Iris pigment epithelial cell (primary cell): Measurements from ENCODE around the gene GINS2.

Experiments used
- DNase-seq: peaks from one replicate; pipeline ENCODE4 v3.0.0-alpha.2; 2011; ENCODE audit warnings: low read depth

Gene GINS2

GRCh38 chr16:85689950-85690320 is 1.2 kb upstream of the GINS2 start:
- DNase-seq: no peak

- no peak for DNase-seq
These were observed 663 bp upstream of the GINS2 start for GRCh38 chr16:85689285-85689949.

- DNase-seq: no peak
These were observed 893 bp downstream of the GINS2 start for GRCh38 chr16:85687651-85688471.

GRCh38 chr16:85686912-85687591 is 1.7 kb downstream of the GINS2 start:
- DNase-seq: no peak

GRCh38 chr16:85685251-85685650 is 3.5 kb downstream of the GINS2 start:
- no peak for DNase-seq

- no peak for DNase-seq
These were observed 5.4 kb downstream of the GINS2 start for GRCh38 chr16:85683363-85683762.

- no peak for DNase-seq
These were observed 6.2 kb downstream of the GINS2 start for GRCh38 chr16:85682516-85682915.

- DNase-seq: no peak
These were observed 7.5 kb downstream of the GINS2 start for GRCh38 chr16:85681255-85681654.

GRCh38 chr16:85680352-85680944 is 8.3 kb downstream of the GINS2 start:
- DNase-seq: no peak

GRCh38 chr16:85679870-85680269 is 8.9 kb downstream of the GINS2 start:
- DNase-seq: no peak

- DNase-seq: no peak
These were observed 9.9 kb downstream of the GINS2 start for GRCh38 chr16:85678821-85679220.

GRCh38 chr16:85678016-85678415 is 10.7 kb downstream of the GINS2 start:
- DNase-seq: no peak

- no peak for DNase-seq
These were observed 11.3 kb downstream of the GINS2 start for GRCh38 chr16:85677383-85677967.

GRCh38 chr16:85676466-85676865 is 12.3 kb downstream of the GINS2 start:
- no peak for DNase-seq

GRCh38 chr16:85675251-85675874 is 13.4 kb downstream of the GINS2 start:
- DNase-seq: peak; percentile 52

- DNase-seq: no peak
These were observed 13.9 kb downstream of the GINS2 start for GRCh38 chr16:85674828-85675227.

GRCh38 chr16:85674418-85674755 is 14.4 kb downstream of the GINS2 start:
- DNase-seq: no peak

GRCh38 chr16:85673529-85674417 is 15.0 kb downstream of the GINS2 start:
- peak; percentile 74 for DNase-seq

GRCh38 chr16:85670840-85671239 is 17.9 kb downstream of the GINS2 start:
- DNase-seq: no peak

GRCh38 chr16:85668676-85669424 is 19.9 kb downstream of the GINS2 start:
- no peak for DNase-seq
